CD4-positive, alpha-beta T cell treated with Interleukin-4 for 4 hours (primary cell): ENCODE results near the gene AVPR2.

Experiments used
- DNase-seq: peaks from one replicate; pipeline ENCODE4 v3.0.0-alpha.2; 2020

The AVPR2 gene

DNA sequence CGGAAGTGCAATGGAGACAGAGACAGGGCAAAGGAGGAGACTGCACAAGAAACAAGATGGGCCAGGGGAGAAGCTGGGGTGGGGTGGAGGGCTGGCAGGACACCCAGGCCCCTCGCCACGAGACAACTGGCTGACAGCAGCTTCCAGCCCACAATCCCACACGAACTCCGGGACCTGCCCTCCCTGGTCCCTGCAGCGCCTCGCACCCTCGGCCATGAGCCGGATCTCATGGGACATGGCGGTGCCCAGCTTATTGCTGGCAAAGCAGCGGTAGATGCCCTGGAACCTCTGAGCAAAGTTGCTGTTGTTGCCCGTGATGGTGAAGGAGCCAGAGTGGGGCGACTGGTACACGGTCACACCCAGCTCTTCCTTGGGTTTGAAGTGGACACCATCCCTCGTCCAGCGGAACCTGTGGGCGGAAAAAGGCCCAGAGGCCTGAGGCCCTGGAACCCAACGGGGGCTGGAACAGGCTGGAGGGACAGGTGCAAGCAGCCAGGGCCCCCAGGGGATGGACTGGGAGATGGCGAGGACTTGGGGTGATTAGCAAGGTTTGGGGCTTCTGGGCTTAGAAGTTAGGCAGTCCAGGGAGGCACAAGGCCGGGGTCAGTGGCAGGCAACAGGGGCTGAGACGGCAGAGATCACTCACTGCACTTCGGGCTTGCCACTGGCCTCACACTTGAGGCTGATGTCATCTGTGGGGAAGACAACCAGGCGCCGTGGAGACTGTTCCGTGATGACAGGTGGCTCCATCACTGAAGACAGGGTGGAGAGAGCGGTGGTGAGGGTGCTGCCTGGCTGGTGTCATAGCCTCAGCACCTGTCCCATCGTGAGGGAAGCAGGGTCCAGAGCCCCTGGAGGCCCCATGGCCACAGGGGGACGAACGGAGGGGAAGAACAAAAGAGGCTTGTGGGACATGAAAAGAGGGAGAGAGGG is 32.3 kb upstream of the AVPR2 start:
- no peak for DNase-seq

DNA sequence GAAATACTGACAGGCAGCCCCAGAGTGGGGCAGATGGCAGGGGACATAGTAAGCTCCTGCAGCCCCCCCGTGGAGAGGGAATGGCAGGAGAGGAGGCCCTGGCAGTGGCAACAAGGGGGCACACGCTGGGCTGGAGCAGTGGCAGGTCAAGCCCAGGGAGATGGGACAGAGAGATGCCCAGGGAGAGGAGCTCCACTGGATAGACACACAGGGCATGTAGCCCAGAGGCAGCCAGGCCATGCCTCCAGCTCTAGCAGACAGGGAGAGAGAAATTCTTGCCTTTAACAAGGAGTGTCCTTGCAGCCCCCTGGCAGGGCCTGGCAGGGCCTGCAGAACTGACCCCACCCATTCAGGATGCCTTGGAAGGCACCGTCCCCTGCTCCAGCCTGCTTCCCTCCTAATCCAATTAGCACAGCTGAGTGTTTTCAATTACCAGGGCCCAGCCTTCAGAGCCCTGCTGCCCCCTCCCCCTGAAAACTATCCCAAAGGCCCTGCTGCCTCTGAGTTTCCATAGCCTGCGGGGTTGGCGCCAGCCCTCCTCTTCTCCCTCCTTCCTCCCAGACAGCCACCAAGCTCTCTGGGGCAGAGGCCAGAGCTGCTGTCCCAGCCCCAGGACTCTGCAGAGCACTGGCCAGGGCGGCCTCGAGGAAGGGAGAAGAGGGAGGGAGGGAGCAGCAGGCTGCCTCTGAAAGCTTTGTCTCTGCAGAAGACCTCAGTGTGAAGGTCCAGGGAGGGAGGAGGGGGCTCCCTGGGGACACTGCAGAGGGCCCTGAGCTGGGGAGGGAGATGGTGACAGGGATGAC is 31.0 kb upstream of the AVPR2 start:
- DNase-seq = no peak

DNA sequence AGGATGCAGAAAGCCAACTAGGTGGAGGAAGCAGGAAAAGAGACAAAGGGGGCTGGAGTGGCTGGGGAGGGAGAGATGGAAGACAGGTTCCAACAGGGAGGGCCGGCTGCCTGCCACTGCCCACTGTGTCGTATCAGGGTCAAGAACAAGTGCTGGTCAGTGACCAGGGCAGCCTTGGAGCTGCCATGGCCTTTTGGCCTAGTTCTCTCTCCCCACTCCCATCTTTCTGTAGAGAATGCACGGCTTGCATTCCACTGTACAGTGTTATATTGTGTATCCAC is 30.4 kb upstream of the AVPR2 start:
- DNase-seq = no peak

DNA sequence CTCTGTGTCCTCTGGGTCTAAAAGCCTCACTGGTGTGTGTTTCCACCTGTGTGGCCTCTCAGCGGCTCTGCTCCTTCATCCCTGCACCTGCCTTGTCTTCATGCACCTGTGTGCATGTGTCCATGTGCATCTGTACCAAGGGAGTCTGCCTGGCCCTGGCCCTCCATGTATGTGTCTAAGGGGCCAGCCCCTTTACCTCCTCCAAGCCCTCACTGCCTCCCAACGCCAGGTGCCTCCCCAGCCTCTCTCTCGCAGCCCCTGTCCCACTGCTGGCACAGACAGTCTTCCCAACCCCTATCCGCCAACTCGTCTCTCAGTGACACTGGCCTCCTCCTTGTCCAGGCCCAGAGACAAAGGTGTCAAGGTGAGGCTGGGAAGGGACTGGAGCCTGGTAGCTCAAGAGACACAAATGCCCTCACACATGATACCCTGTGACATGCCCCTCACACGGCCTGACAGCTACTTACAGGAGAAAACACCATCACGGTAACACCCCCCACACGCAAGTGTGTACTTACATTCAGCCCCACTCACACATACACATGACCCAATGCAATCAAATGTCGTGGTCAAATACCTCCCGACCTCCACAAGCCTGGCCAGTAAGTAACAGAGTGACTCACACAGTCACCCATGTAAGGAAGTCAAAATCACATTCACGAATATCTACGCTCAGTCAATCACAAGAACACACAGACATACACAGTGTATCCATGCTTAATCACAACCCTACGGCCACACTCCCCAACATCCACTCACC is 29.9 kb upstream of the AVPR2 start:
- DNase-seq = no peak

DNA sequence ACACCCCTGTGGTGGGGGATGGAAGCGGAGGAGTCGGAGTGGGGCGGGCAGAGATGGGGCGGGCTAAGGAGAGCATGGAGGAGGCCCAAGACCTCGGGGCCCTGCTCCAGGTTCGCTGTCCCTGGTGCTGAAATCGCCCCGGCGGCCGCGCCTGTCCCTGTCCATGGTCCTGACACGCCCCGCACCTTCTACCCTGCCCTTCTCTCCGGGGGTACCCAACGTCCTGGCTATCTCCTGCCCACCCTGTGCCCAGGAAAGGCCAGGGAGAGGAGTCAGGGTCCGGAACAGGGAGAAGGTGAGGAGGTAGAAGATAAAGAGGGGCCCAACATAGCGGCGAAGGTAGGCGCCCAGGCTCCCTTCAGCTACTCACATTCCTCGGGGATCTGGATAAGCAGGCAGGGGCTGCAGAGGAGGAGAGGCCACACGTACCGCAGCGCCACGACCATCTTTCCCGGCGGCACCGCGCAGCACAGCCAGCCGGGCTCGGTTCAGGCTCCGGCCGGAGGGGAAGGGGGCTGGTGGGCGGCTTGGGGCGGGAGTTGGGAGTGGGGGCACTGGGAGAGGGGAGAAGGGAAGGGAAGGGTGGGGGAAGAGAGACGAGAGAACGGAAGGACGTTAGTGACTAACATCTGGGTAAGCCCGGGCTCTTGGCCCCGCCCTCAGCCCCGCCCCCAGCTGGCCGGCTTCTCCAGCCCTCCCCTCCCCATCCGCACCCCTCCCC is 28.9 kb upstream of the AVPR2 start:
- peak; percentile 43 for DNase-seq

DNA sequence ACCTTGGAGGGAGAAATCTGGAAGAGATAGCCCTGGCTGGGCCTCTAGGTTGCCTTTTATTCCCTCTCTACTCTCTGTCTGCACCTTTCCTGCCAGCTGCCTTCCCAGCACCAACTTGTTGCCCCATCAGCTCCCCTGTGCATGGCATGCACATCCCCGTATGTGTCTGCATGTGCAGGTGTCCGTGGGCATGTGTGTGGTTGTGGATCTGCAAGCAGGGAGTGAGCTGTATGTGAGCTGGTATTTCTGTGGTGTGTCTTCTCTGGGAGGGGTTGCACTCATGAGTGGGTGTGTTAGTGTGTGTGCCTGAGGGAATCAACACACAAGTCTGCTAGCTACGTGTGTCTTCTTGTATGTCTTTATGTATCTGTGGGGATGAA is 28.4 kb upstream of the AVPR2 start:
- no peak for DNase-seq

DNA sequence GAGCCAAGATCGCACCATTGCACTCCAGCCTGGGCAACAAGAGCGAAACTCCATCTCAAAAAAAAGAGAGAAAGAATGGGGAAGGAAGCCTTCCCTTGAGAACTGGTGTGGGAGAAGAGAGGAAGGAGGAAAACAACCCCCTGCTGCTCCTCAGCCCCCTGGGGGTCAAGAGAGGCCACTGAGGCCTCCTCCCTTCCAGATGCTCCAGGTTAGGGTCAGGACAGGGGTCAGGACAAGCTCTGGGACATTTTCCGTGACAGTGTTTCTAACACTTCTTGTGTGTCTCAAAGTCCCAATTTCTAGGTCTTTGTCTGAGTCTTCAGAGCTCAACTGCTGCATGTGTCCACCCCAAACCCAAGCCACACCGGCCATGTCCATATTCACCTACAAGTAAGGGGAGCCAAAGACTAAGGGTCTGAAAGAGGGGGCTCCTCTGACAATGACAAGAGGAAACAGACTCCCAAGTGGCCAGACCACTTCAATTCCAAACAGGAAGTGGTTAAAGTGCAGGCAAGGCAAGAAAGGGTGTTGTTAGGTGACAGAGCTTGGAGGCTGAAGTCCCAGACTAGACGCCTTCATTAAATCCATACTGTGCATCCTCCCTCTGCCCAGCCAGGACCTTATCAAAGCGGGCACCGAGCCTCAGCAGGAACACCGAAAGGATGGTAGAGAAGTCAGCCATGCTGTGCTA is 26.8 kb upstream of the AVPR2 start:
- DNase-seq = no peak

DNA sequence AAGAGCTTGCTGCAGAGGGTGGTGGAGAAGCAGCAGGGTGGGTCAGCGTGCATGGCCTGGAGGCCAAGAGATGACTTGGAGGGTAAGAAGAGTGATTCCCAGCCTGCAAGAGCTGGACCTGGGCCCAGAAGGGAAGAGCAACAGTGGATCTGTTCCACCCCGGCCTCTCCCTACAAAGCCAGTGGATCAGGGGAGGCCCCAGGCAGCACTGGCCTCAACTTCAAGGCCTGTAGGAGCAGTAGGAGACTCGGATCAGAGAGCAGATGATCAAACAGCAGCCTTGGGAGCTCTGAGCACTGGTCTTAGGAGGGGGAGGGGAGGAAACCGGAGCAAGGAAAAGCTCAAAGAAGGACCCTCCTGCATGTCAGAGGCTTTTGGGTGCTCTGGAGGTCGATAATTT is 26.1 kb upstream of the AVPR2 start:
- no peak for DNase-seq

DNA sequence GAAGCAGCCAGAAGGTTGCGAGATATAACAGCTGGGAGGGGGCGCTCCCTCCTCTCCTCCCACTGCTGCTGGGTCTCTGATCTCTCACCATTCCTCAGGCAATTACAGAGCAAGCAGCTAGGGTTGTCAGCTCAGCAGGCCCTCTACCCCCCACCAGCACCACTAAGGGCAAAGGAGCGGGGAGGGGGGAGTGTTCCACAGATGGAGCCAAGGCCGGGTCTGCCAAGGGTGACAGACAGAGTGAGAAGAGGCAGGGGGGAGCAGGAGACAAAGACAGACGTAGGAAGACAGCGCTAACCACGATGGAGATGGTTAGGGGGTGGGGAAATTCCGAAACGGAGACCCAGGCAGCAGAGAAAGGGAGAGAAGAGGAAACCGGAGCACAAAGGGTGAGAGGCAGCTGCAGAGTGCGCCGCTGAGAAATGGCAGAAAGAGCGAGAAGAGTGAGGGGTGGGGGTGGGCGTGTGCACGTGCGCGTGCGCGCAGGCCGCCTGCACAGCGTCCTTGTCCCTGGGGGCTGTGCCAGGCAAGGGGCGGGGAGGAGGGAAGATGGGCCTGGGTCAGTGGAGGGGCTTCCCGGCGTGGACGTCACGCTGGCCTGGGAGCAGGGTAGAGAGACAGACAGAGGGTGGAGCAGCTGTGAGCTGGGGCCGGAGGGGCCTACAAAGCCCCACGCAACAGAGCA is 25.4 kb upstream of the AVPR2 start:
- no peak for DNase-seq

DNA sequence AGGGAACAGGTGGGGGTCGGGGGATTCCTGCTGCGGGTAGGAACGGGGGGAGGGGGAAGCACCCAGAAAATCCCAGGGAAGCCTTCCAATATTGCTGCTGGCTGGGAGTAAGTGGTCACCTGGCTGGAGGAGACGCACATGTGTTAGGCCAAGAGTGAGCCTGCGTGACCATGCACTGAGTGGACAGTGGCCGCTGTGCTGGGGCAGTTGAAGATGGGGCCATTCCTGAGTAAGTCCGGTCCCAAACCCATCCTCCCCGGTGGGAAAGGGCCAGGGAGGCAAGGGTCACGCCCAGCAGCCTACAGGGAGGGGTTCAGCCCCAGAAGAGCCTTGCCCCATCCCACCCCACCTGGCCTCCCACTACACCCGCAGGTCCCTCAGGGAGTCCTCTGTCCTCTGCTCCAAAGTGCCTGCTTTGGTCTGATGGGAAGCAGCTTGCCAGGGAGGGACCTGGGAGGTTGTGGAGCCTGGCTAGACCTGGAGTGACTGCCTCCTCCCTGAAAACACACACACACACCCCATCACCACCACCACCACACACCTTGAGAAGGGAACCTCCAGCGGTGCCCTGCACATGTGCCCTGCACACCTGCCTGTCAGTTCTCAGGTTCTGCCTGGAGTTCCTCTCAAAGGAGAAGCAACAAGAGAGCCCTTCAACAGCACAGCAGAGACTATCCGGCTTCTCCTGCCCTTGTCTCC is 24.6 kb upstream of the AVPR2 start:
- no peak for DNase-seq

DNA sequence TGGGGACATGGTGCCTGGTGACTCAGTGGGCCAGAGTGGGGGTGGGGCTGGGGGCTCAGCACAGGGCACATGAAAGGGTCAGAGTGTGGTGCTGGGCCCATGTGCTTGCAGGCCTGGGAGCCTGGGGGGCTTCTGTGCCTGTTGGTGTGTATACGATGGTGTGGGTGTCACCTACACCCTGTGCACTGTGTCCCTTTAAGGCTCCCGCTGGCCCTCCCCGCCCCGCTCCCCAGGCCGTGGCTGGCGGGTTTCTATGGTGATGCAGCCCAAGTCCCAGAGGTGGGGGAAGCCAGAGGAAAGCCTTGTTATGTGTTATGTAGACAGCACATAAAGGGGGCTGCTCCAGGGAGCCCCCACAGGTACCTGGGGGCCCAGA is 24.0 kb upstream of the AVPR2 start:
- no peak for DNase-seq

DNA sequence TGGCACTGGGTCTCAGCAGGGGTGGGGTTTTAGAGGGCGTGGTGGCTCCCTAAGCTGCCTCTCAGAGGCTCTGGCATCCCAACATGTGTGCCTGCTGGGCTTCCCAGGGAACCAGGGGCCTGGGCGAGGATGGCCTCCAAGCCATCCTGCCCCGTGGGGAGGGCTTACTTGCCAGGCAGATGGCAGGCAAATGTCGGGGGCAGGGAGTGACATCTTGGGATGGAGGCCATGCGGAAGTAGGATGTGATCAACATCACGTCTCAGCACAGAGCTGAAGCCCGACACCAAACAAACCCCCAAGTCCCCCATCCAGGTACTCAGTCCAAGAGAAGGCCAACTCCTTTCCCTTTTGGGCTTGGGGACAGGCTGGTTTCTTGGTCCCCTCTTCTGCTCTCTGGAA is 23.2 kb upstream of the AVPR2 start:
- DNase-seq = no peak

DNA sequence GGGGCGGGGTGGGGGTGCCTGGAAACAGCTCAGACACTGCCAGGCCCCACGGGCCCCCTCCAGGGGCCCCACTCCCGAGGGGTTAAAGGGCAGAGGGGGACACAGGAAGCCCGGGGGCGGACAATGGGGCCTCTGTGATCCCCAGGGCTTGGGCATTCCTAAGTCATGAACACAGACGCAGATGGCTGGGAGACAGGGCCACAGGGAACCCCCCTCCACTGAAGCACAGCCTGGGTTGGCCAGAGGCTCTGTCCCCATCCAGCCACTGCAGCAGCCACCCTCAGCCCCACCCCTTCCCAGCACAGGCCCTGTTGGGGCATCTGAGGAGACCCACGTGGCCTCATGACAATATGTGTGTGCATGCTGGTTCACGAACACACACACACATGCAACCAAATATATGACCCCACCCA is 22.4 kb upstream of the AVPR2 start:
- no peak for DNase-seq

DNA sequence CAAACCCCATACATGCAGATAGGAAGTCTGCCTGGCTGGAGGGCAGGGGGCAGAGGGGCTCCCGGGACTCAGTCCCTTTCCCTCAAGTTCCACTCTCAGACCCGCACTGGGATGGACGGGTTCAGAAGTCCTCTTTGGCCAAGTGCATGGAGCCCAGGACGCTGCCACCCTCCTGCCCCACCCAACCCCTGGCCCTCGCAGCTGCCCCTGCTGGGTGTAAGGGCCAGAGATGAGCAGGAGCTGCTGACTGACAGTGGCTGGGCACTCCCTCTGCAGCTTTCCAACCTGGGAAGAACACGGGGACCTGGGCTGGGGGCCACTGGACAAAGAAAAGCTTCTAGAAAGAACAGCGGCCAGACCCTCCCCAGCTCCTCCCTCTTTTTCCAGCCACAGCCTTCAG is 21.9 kb upstream of the AVPR2 start:
- no peak for DNase-seq

DNA sequence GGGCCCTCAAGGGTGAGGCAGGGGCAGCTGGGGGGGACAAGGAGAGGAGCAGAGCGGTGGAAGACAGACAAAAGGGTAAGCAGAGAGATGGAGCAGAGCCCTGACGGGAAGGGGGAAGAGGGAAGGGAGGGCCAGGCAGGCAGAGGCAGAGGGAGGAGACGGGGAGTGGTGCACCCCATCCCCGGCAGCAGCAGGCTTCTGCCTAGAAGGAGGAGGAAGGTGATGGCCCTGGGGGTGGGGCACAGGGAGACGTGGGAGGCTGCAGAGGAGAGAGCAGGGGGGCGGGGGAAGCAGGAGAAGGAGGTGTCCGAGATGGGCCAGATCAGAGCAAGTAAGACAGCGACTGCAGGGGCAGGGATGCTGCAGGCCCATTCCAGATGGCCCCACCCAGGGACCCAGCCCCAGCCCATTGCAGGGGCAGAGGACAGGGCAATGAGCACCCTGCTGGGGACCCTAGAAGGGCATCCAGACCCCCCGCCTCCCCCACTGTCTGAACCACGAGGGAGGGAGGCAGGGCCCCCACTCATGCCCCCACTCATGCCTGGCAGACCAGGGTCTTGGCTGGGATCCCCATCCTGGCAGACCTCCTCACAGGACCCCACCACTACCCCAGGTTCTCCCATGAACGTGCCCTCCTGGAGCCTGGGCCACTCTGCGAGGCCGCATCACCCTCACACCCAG is 21.2 kb upstream of the AVPR2 start:
- DNase-seq = no peak

DNA sequence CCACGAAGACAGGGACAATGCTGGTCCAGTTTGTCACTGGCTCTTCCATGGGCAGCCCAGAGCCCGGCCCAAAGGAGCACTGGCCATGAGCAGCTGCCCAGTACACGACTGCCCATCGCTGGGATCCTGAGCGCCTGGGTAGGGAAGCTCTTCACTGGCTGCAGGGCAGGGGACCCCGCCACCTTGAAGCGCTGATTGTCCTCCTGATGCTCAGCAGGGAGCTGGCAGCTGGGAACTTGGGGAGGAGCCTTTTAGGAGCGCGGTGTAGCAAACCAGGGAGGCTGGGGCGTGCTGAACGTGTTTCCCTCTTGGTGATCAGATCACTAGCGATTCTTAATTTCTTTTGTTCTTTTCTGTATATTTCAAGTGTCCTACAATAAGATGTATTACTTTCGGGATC is 20.3 kb upstream of the AVPR2 start:
- no peak for DNase-seq

DNA sequence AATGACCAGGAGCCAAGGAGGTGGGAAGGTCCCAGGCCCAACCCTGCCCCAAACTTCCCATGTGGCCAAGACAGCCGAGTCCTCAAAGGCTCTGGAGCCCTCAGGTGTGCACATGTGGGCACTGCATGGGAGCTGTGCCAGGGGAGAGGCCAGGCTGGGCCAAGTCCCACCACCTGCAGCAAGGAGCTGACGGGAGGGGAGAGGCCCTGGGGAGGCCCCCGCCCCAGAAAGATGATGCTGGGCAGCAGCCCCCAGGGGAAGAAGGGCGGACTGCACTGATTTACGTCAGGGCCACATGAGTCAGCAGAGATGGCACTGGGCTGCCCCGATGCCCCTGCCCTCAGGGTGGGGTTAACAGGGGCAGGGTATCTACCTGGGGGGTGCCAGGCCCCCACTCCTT is 19.9 kb upstream of the AVPR2 start:
- DNase-seq = no peak

DNA sequence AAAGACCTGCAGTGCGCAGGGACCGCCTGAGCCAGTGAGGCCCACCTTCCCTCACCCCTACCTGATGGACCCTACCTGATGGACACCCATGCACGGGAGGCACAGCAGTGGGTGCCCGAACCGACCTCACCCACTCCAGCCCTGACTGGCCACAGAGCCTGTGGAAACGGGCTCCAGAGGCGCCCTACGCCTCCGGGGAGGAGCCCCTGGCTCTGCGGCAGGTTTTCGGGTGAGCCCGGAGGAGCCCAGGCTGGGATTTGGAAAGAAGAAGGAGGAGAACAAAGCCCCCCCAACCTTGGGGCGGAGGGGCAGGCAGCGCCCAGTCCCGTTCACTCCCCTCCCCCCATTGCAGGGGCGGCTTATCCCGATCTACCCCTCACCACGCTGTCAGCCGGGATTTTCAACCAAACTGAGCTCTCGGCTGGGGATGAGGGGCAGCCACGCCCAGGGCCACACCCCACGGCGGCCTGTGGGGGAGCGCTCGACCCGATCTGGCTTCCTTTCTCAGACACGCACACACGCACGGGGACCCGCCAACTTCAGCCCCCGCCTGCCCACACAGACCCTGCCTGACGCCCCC is 19.2 kb upstream of the AVPR2 start:
- DNase-seq = no peak

DNA sequence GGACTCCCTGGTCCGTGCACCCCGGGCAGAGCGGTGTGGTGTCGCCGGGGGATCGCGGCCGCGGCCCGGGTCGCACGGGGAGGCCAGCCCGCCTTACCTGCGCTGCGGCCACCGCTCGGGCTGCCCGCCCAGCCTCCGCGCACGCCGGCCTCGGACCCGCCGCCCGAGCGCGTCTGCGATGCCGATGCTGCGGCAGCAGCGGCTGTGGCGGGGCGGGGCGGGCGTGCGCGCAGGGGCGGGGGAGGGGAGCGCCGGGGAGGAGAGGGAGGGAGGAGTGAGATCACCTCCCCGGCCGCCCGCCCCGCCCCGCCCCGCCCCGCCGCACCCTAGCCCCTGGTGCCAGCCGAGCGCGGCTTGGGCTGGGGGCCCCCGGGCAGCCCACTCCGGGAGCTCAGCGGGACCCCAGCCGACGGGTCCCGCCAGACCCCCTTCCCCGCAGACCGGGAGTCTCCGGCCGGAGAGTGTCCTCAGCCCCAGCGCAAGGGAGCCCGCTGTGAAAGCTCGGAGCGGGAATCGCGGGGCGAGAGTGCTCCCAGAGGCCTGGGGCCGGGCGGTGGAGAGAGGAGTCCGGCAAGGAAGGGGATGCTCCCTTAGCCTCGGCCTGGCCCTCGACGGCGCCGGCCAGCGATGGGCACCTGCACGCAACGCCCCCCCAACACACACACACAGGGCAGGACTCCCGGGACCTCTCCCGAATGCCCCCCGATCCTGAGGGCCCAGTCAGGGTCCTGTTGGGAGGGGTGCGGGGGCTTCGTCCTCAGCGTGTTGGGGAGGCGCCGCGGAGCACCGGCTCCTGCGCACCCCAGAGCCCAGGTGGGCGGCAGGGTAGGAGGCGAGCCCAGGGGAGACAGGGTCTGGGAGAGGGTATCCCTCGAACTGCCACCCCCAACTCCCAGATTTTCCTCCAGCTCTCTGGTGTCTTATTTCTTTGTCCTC is 18.2 kb upstream of the AVPR2 start, which contains the start of gene L1CAM:
Gene L1CAM, minus strand, starts transcription at position 206 of the 936 bp plus-strand sequence. CDS start 10,337 bp downstream, outside the sequence.
- DNase-seq = no peak
